ENCODE results near the gene FOS. TPM values are rescaled to one million over a fixed set of nuclear protein-coding genes. Genes with fewer than 3 reads are reported as not detected.

Gene FOS
- total RNA-seq, 1 donor from 2014 or later: 2.7 TPM

GRCh38 chr14:75244121-75244520, 34.5 kb upstream of the FOS start:
- DNase-seq (ENCODE audit: low read depth): no peak
- no peak overlapping the region for H3K4me3 ChIP-seq (ENCODE audit: low read depth, low read length)
- TF ChIP-seq CTCF (conservative IDR thresholded peaks at IDR 0.05; ENCODE audit: low read depth, low read length): no peak

GRCh38 chr14:75246546-75247285, 31.9 kb upstream of the FOS start:
- H3K4me3 ChIP-seq (ENCODE audit: low read depth, low read length): no peak overlapping the region
- DNase-seq (ENCODE audit: low read depth): no peak
- TF ChIP-seq CTCF (conservative IDR thresholded peaks at IDR 0.05; ENCODE audit: low read depth, low read length): no peak

- no peak for TF ChIP-seq CTCF (conservative IDR thresholded peaks at IDR 0.05; ENCODE audit: low read depth, low read length)
- DNase-seq (ENCODE audit: low read depth): no peak
- no peak overlapping the region for H3K4me3 ChIP-seq (ENCODE audit: low read depth, low read length)
Measured at GRCh38 chr14:75247286-75247922, 31.2 kb upstream of the FOS start.

- DNase-seq (ENCODE audit: low read depth): no peak
- no peak for TF ChIP-seq CTCF (conservative IDR thresholded peaks at IDR 0.05; ENCODE audit: low read depth, low read length)
- no peak overlapping the region for H3K4me3 ChIP-seq (ENCODE audit: low read depth, low read length)
Measured at GRCh38 chr14:75247939-75248338, 30.7 kb upstream of the FOS start.

GRCh38 chr14:75249251-75249957, 29.2 kb upstream of the FOS start:
- H3K4me3 ChIP-seq (ENCODE audit: low read depth, low read length): no peak overlapping the region
- no peak for TF ChIP-seq CTCF (conservative IDR thresholded peaks at IDR 0.05; ENCODE audit: low read depth, low read length)
- no peak for DNase-seq (ENCODE audit: low read depth)

- DNase-seq (ENCODE audit: low read depth): no peak
- no peak for TF ChIP-seq CTCF (conservative IDR thresholded peaks at IDR 0.05; ENCODE audit: low read depth, low read length)
- no peak overlapping the region for H3K4me3 ChIP-seq (ENCODE audit: low read depth, low read length)
Measured at GRCh38 chr14:75249958-75250336, 28.7 kb upstream of the FOS start.
